Measurements from ENCODE around the gene NKAPL. TPM values are rescaled to one million over a fixed set of nuclear protein-coding genes. Genes with fewer than 3 reads are reported as not detected.

NKAPL gene
- total and polyA plus RNA-seq, 2 of the 13 experiments (the other 11 are each of a cell fraction or from before 2014, with no cell fraction given): not detected

GRCh38 chr6:28252009-28252975 lies 6.8 kb upstream of the NKAPL start, which contains the start of gene ZKSCAN4 (continued):
- no peak for TF ChIP-seq PLSCR1 (CRISPR knock-in tag; IDR thresholded peaks at IDR 0.05; ENCODE audit: borderline replicate concordance)
- peak; percentile 94 for TF ChIP-seq HDAC2 (CRISPR knock-in tag; IDR thresholded peaks at IDR 0.05)
- TF ChIP-seq PRDM10 (CRISPR knock-in tag; IDR thresholded peaks at IDR 0.05; ENCODE audit: low read depth): peak; percentile 63; the same call in 1 of the 2 replicates
- no peak for TF ChIP-seq EED (CRISPR knock-in tag; IDR thresholded peaks at IDR 0.05)
- TF ChIP-seq HOXA3 (CRISPR knock-in tag; IDR thresholded peaks at IDR 0.05): peak; percentile 85
- TF ChIP-seq ZBTB25 (CRISPR knock-in tag; IDR thresholded peaks at IDR 0.05): peak; percentile 84; the same call in 1 of the 2 replicates
- 0 out of 2 replicates have a peak, but pooled peaks have one; percentile 17 for TF ChIP-seq ZNF136 (CRISPR knock-in tag; IDR thresholded peaks at IDR 0.05; ENCODE audit: low read depth)
- TF ChIP-seq SMARCE1 (IDR thresholded peaks at IDR 0.05; ENCODE audit: borderline replicate concordance): no peak
- no peak for TF ChIP-seq KDM3A (CRISPR knock-in tag; IDR thresholded peaks at IDR 0.05; ENCODE audit: low read depth)
- TF ChIP-seq RBM22 (optimal IDR thresholded peaks at IDR 0.05; ENCODE audit: low read length): no peak
- TF ChIP-seq KLF16 (CRISPR knock-in tag; IDR thresholded peaks at IDR 0.05): peak in 1 of 2 experiments; percentile 91; a peak in 2 of 4 replicates
- TF ChIP-seq TAF15 (IDR thresholded peaks at IDR 0.05; ENCODE audit: low read depth, low read length, poor library complexity, severe bottlenecking): no peak
- TF ChIP-seq TARDBP (CRISPR knock-in tag; IDR thresholded peaks at IDR 0.05): peak; percentile 95
- no peak for TF ChIP-seq ZNF232 (CRISPR knock-in tag; IDR thresholded peaks at IDR 0.05; ENCODE audit: borderline replicate concordance)
- no peak for TF ChIP-seq GLI4 (CRISPR knock-in tag; IDR thresholded peaks at IDR 0.05; ENCODE audit: borderline replicate concordance)
- TF ChIP-seq DZIP1 (CRISPR knock-in tag; IDR thresholded peaks at IDR 0.05): no peak
- no peak for TF ChIP-seq ZNF326 (CRISPR knock-in tag; IDR thresholded peaks at IDR 0.05; ENCODE audit: borderline replicate concordance)
- TF ChIP-seq TBP (CRISPR knock-in tag; IDR thresholded peaks at IDR 0.05): no peak

Measured in HepG2 (cell line).